HEK293 (cell line): Measurements from ENCODE around the gene GRIK2.

ENCODE experiments used
- CTCF ChIA-PET: fragments of 350-600 bp; formaldehyde crosslinking; extraction: SDS; loops from one replicate; lab custom pipeline; 2021; ENCODE audit warnings: antibody characterized with exemption; lab: Yijun Ruan, JAX
- POLR2A ChIA-PET: fragments of 300-600 bp; formaldehyde crosslinking; extraction: SDS; loops from one replicate; lab custom pipeline; 2020; ENCODE audit warnings: antibody characterized with exemption, inconsistent platforms; lab: Yijun Ruan, JAX
- H3K27ac ChIP-seq: fragments of 200-500 bp; sonication (Bioruptor generic); 2 replicates; pipeline ENCODE4 v1.5.1; 2014; ENCODE audit warnings: low read depth, low read length, control low read depth, inconsistent platforms; ENCODE audit errors: extremely low read depth
- H3K36me3 ChIP-seq, 2 experiments: fragments of 200-500 bp in 1 of 2; sonication (Bioruptor generic) in 1 of 2; 1 replicate in 1 of 2; 2 replicates in 1 of 2; pipeline ENCODE4 v1.5.1; 2014 to 2017; ENCODE audit warnings: inconsistent platforms in 2 of 2, low read length in 2 of 2; ENCODE audit not compliant: control insufficient read depth in 2 of 2, insufficient read depth in 1 of 2
- H3K4me1 ChIP-seq: fragments of 200-500 bp; sonication (Bioruptor generic); 2 replicates; pipeline ENCODE4 v1.5.1; 2014; ENCODE audit warnings: mild to moderate bottlenecking, low read length, inconsistent platforms; ENCODE audit not compliant: control insufficient read depth, insufficient read depth
- H3K4me3 ChIP-seq: 2 replicates; pipeline ENCODE4 v1.5.1; 2011; ENCODE audit warnings: low read depth, mild to moderate bottlenecking, control low read depth, low read length, moderate library complexity
- H3K9me3 ChIP-seq: fragments of 200-500 bp; sonication (Bioruptor generic); 2 replicates; pipeline ENCODE4 v1.5.1; 2014; ENCODE audit warnings: low read depth, low read length, inconsistent platforms; ENCODE audit not compliant: control insufficient read depth, insufficient read depth
- KLF1 ChIP-seq: fragments of 450-650 bp; formaldehyde crosslinking; IDR thresholded peaks from 2 replicates; pipeline ENCODE4 v1.5.1; 2016; ENCODE audit warnings: missing biosample characterization, missing genetic modification characterization
- PRDM2 ChIP-seq: fragments of 450-650 bp; formaldehyde crosslinking; IDR thresholded peaks from 2 replicates; pipeline ENCODE4 v1.5.1; 2016; ENCODE audit warnings: missing biosample characterization, missing genetic modification characterization, borderline replicate concordance
- TCF7L2 ChIP-seq: IDR thresholded peaks from 2 replicates; pipeline ENCODE4 v1.6.1; 2011; ENCODE audit warnings: low read depth, mild to moderate bottlenecking, inconsistent platforms, low read length, moderate library complexity, borderline replicate concordance
- ZBTB20 ChIP-seq: fragments of 450-650 bp; formaldehyde crosslinking; IDR thresholded peaks from 2 replicates; pipeline ENCODE4 v1.5.1; 2016; ENCODE audit warnings: missing biosample characterization, missing genetic modification characterization
- ZFP41 ChIP-seq: fragments of 450-650 bp; formaldehyde crosslinking; IDR thresholded peaks from 2 replicates; pipeline ENCODE4 v1.5.1; 2016; ENCODE audit warnings: missing biosample characterization, missing genetic modification characterization, borderline replicate concordance
- ZNF24 ChIP-seq: fragments of 450-650 bp; formaldehyde crosslinking; IDR thresholded peaks from 2 replicates; pipeline ENCODE4 v1.5.1; 2016; ENCODE audit warnings: missing biosample characterization, missing genetic modification characterization
- ZNF362 ChIP-seq: fragments of 450-650 bp; formaldehyde crosslinking; IDR thresholded peaks from 2 replicates; pipeline ENCODE4 v1.5.1; 2016; ENCODE audit warnings: missing biosample characterization, missing genetic modification characterization
- ZNF394 ChIP-seq: fragments of 450-650 bp; formaldehyde crosslinking; IDR thresholded peaks from 2 replicates; pipeline ENCODE4 v1.5.1; 2016; ENCODE audit warnings: missing biosample characterization, missing genetic modification characterization, mild to moderate bottlenecking, moderate library complexity, borderline replicate concordance
- ZNF747 ChIP-seq: fragments of 450-650 bp; formaldehyde crosslinking; IDR thresholded peaks from 2 replicates; pipeline ENCODE4 v1.5.1; 2016; ENCODE audit warnings: missing biosample characterization, missing genetic modification characterization

Gene GRIK2

GRCh38 chr6:101513181-101513580 lies 119.7 kb downstream of the GRIK2 start:
- Histone ChIP-seq H3K27ac (no peak overlapping the region), H3K9me3 (no peaks in the 10 kb centered on the region), H3K36me3 (no peaks in the 10 kb centered on the region), H3K4me3 (no peak overlapping the region), H3K4me1 (no peaks in the 10 kb centered on the region)
- POLR2A ChIA-PET = no interaction called here
- no peak for TF ChIP-seq ZNF394 (tag by site-specific recombination)
- TF ChIP-seq ZFP41 (tag by site-specific recombination) = no peak
- no peak for TF ChIP-seq ZNF747 (tag by site-specific recombination)
- TF ChIP-seq PRDM2 = no peak
- CTCF ChIA-PET = no interaction called here

- no peak overlapping the region for H3K27ac ChIP-seq
- TF ChIP-seq KLF1 (no peak), TCF7L2 (no peak), ZBTB20 (tag by site-specific recombination) (no peak), PRDM2 (no peak), ZNF362 (tag by site-specific recombination) (no peak), ZNF24 (tag by site-specific recombination) (no peak)
Observed at GRCh38 chr6:101516578-101516977, 123.1 kb downstream of the GRIK2 start.

More at GRCh38 chr6:101516578-101516977, 123.1 kb downstream of the GRIK2 start:
- H3K9me3 ChIP-seq = no peaks in the 10 kb centered on the region
- CTCF ChIA-PET = no interaction called here
- no peaks in the 10 kb centered on the region for H3K36me3 ChIP-seq
- POLR2A ChIA-PET = no interaction called here
- H3K4me1 ChIP-seq = no peaks in the 10 kb centered on the region
- H3K4me3 ChIP-seq = no peak overlapping the region
